Keratinocyte (primary cell): ENCODE results near the gene DIABLO. TPM values are rescaled to one million over a fixed set of nuclear protein-coding genes. Genes with fewer than 3 reads are reported as not detected.

Source experiments
- DNase-seq: peaks from one replicate; pipeline ENCODE4 v3.0.0-alpha.2; 2011; ENCODE audit warnings: low read depth, missing footprints, low spot score
- FAIRE-seq: peaks from 2 replicates; lab custom pipeline; 2011; peaks lifted over from hg19 to GRCh38; lab: Jason Lieb, UNC
- H2AFZ ChIP-seq: 2 replicates; pipeline ENCODE4 v1.6.0; 2012; ENCODE audit warnings: low read length, control low read depth, inconsistent platforms; ENCODE audit not compliant: control insufficient read depth
- H3K27ac ChIP-seq: 2 replicates; pipeline ENCODE4 v1.5.1; 2011; ENCODE audit warnings: low read length; ENCODE audit not compliant: control insufficient read depth, insufficient read depth
- H3K27me3 ChIP-seq: 3 replicates; pipeline ENCODE4 v1.6.0; 2011; ENCODE audit warnings: low read length; ENCODE audit not compliant: control insufficient read depth, insufficient read depth; ENCODE audit errors: extremely low read depth
- H3K36me3 ChIP-seq, 2 experiments: 2 replicates in 1 of 2; 3 replicates in 1 of 2; pipeline ENCODE4 v1.5.1; 2011; ENCODE audit warnings: low read length in 2 of 2, mild to moderate bottlenecking in 1 of 2; ENCODE audit not compliant: control insufficient read depth in 2 of 2, insufficient read depth in 2 of 2; ENCODE audit errors: extremely low read depth in 1 of 2
- H3K4me1 ChIP-seq: 3 replicates; pipeline ENCODE4 v1.5.1; 2011; ENCODE audit warnings: low read length; ENCODE audit not compliant: control insufficient read depth, insufficient read depth; ENCODE audit errors: extremely low read depth
- H3K4me2 ChIP-seq: 3 replicates; pipeline ENCODE4 v1.6.0; 2011; ENCODE audit warnings: low read depth, low read length; ENCODE audit not compliant: control insufficient read depth, insufficient read depth; ENCODE audit errors: extremely low read depth
- H3K4me3 ChIP-seq, 3 experiments: fragments of 200-600 bp in 1 of 3; sonication (generic) in 1 of 3; 2 replicates in 2 of 3; 3 replicates in 1 of 3; pipeline ENCODE4 v1.5.1; 2011 to 2016; ENCODE audit warnings: low read length in 3 of 3, mild to moderate bottlenecking in 3 of 3, control low read depth in 2 of 3, inconsistent platforms in 1 of 3, low read depth in 1 of 3, mixed read lengths in 1 of 3, mixed run types in 1 of 3, moderate library complexity in 1 of 3; ENCODE audit not compliant: control insufficient read depth in 2 of 3, insufficient read depth in 2 of 3; ENCODE audit errors: extremely low read depth in 1 of 3
- H3K79me2 ChIP-seq: 2 replicates; pipeline ENCODE4 v1.6.0; 2012; ENCODE audit warnings: low read length; ENCODE audit not compliant: control insufficient read depth, insufficient read depth
- H3K9ac ChIP-seq: 3 replicates; pipeline ENCODE4 v1.6.0; 2011; ENCODE audit warnings: low read length; ENCODE audit not compliant: control insufficient read depth, insufficient read depth; ENCODE audit errors: extremely low read depth
- H3K9me1 ChIP-seq: 3 replicates; pipeline ENCODE4 v1.6.0; 2011; ENCODE audit warnings: low read length; ENCODE audit not compliant: control insufficient read depth, insufficient read depth; ENCODE audit errors: extremely low read depth
- H3K9me3 ChIP-seq: 2 replicates; pipeline ENCODE4 v1.5.1; 2012; ENCODE audit warnings: low read depth, low read length; ENCODE audit not compliant: control insufficient read depth
- H4K20me1 ChIP-seq: 3 replicates; pipeline ENCODE4 v1.6.0; 2011; ENCODE audit warnings: low read length; ENCODE audit not compliant: control insufficient read depth, insufficient read depth; ENCODE audit errors: extremely low read depth
- CTCF ChIP-seq, 3 experiments: IDR thresholded peaks in 1 of 3; conservative IDR thresholded peaks in 1 of 3; optimal IDR thresholded peaks in 1 of 3; 2 replicates in 2 of 3; 3 replicates in 1 of 3; pipeline versions ENCODE3 to v1.5.1; 2011; ENCODE audit warnings: low read length in 3 of 3, mild to moderate bottlenecking in 3 of 3, moderate library complexity in 2 of 3, control low read depth in 1 of 3, inconsistent platforms in 1 of 3; ENCODE audit not compliant: insufficient read depth in 2 of 3; ENCODE audit errors: extremely low read depth in 1 of 3
- EZH2 ChIP-seq: IDR thresholded peaks from one replicate; pipeline ENCODE4 v1.6.1; 2012; ENCODE audit warnings: inconsistent platforms, mild to moderate bottlenecking, low read length, moderate library complexity
- dilution Hi-C: fragments of 300-500 bp; cut with MboI; formaldehyde crosslinking; loops from one replicate; pipeline ENCODE4 v1.7.0; 2020; ENCODE audit warnings: low sequenced_read_pairs; ENCODE audit not compliant: extremely low pct_ligation_motif_present
- polyA plus RNA-seq, 5 experiments: library from polyadenylated mRNA; depleted of rRNA in 3 of 5; stranded (reverse) in 3 of 5; stranded (forward) in 1 of 5; unstranded in 1 of 5; fragments of >200 nt; gene quantifications; 1 replicate in 1 of 5; 2 replicates in 3 of 5; 3 replicates in 1 of 5; pipeline versions ENCODE4 v1.2.1 to v1.2.3, GENCODE V29; 2011 to 2012; ENCODE audit warnings: missing spikeins in 2 of 5, low read depth in 1 of 5, low replicate concordance in 1 of 5

DIABLO gene
- polyA plus RNA-seq, 1 donor (not counting 4 experiments of a cell fraction or from before 2014, with no cell fraction given) = 41.6 TPM

DNA sequence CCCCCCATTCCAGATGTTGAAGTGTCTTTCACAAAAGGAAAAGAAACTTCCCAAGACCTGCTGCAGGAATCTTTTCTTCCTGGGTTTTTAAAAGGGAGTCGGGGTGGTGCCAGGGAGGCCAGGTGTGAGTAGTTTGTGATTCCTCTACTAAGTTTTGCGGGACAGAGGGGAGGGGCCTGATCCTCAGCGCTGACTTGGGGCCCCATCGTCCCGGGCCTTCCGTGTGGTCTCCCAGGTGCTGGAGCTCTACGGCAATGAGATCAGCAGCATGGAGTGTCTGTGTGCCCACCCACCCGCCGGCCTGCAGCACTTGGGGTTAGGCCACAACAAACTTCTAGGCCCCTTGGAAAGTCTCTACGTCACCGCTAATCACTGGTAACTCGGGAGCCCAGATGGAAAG is 38.4 kb downstream of the DIABLO start:
- no peaks in the 10 kb centered on the region for H4K20me1 ChIP-seq
- DNase-seq (no peak), FAIRE-seq (no peak)
- H3K9me3 ChIP-seq = no peaks in the 10 kb centered on the region
- peaks cover 3% of the 10 kb centered on the region for H3K4me1 ChIP-seq
- H3K9me1 ChIP-seq = no peaks in the 10 kb centered on the region
- H3K79me2 ChIP-seq = no peaks in the 10 kb centered on the region
- no peak overlapping the region for H3K4me2 ChIP-seq
- no peak overlapping the region for H3K27ac ChIP-seq
- dilution Hi-C loops = no loop called here
- H3K36me3 ChIP-seq = no peaks in the 10 kb centered on the region
- H3K4me3 ChIP-seq = no peak overlapping the region
- H3K9ac ChIP-seq = no peak overlapping the region
- H2AFZ ChIP-seq = no peak overlapping the region
- TF ChIP-seq EZH2 (no peak), CTCF (optimal IDR thresholded peaks at IDR 0.05 in 1 of 3, IDR thresholded peaks at IDR 0.05 in 1 of 3, conservative IDR thresholded peaks at IDR 0.05 in 1 of 3; ENCODE audit: extremely low read depth in 1 of 3, insufficient read depth in 2 of 3, low read length in 3 of 3) (no peak)
- no peaks in the 10 kb centered on the region for H3K27me3 ChIP-seq

DNA sequence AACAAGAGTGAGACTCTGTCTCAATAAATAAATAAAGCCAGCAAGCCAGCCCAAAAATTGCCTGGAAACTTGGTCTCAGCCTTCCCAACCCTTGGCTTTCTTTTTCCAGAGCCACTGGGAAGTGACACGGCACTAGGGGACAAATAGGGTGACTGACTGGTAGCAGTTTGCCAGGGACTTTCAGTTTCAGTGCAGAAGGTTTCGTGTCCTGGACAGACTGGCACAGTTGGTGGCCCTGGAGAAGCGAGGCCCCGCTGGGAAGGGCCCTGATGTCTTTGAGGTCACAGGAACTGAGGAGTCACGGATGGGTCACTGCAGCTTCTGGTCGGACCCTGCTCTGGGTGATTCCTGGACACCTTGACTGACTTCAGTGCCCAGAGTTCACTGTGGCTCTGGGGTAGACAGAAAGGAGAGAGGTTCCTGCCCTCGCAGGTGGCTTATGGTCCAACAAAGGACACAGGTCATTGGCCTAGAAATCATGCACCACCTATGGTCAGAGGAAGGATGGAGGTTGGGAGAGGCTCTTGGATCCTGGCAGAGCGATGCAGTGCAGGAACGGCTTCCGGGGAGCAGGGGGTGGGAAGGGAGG is 40.3 kb downstream of the DIABLO start:
- no peak for TF ChIP-seq EZH2
- TF ChIP-seq CTCF (optimal IDR thresholded peaks at IDR 0.05 in 1 of 3, IDR thresholded peaks at IDR 0.05 in 1 of 3, conservative IDR thresholded peaks at IDR 0.05 in 1 of 3; ENCODE audit: extremely low read depth in 1 of 3, insufficient read depth in 2 of 3, low read length in 3 of 3) = no peak
- no peaks in the 10 kb centered on the region for H3K36me3 ChIP-seq
- H3K9ac ChIP-seq = no peak overlapping the region
- FAIRE-seq (no peak), DNase-seq (no peak)
- H3K9me3 ChIP-seq = no peaks in the 10 kb centered on the region
- H3K4me1 ChIP-seq = peaks cover 8% of the 10 kb centered on the region
- H3K9me1 ChIP-seq = no peaks in the 10 kb centered on the region
- no peak overlapping the region for H2AFZ ChIP-seq
- H3K4me3 ChIP-seq = no peak overlapping the region
- H3K27ac ChIP-seq = no peak overlapping the region
- H3K4me2 ChIP-seq = no peak overlapping the region
- H3K27me3 ChIP-seq = no peaks in the 10 kb centered on the region
- dilution Hi-C loops = no loop called here
- no peaks in the 10 kb centered on the region for H4K20me1 ChIP-seq
- H3K79me2 ChIP-seq = no peaks in the 10 kb centered on the region
